HepG2 (cell line): ENCODE data around the gene SHMT1. TPM values are rescaled to one million over a fixed set of nuclear protein-coding genes. Genes with fewer than 3 reads are reported as not detected.

Experiments used
- GATA4 ChIP-seq: sonication (generic); IDR thresholded peaks from 2 replicates; pipeline ENCODE4 v1.6.1; 2016; ENCODE audit warnings: antibody characterized with exemption, low read depth, borderline replicate concordance
- GTF3A ChIP-seq: sonication (generic); formaldehyde crosslinking; conservative IDR thresholded peaks from 2 replicates; pipeline ENCODE4 v1.4.0; 2020; ENCODE audit warnings: mild to moderate bottlenecking, missing genetic modification reagents
- KLF16 ChIP-seq, 2 experiments: sonication (generic) in 1 of 2; formaldehyde crosslinking in 1 of 2; IDR thresholded peaks; 2 replicates each; pipeline versions ENCODE4 v1.6.1 to v1.8.0; 2016 to 2023; ENCODE audit warnings: missing genetic modification reagents in 2 of 2, missing compliant biosample characterization in 1 of 2
- MYC ChIP-seq: sonication (generic); formaldehyde crosslinking; IDR thresholded peaks from 2 replicates; pipeline ENCODE4 v1.9.0; 2021; ENCODE audit warnings: missing genetic modification reagents, borderline replicate concordance
- NR0B2 ChIP-seq: sonication (generic); formaldehyde crosslinking; IDR thresholded peaks from 2 replicates; pipeline ENCODE4 v1.4.0; 2020; ENCODE audit warnings: mild to moderate bottlenecking, missing genetic modification reagents
- PBX2 ChIP-seq: IDR thresholded peaks from 2 replicates; pipeline ENCODE4 v1.6.1; 2016; ENCODE audit warnings: control low read depth
- PHF21A ChIP-seq: sonication (generic); formaldehyde crosslinking; IDR thresholded peaks from 2 replicates; pipeline ENCODE4 v1.5.0; 2020; ENCODE audit warnings: mild to moderate bottlenecking, missing genetic modification reagents
- POLR2A ChIP-seq, 2 experiments: IDR thresholded peaks; 2 replicates each; pipeline ENCODE4 v1.6.1; 2011; ENCODE audit warnings: low read depth in 2 of 2, low read length in 2 of 2, mild to moderate bottlenecking in 1 of 2, moderate library complexity in 1 of 2; ENCODE audit not compliant: insufficient read depth in 1 of 2
- SOX5 ChIP-seq: IDR thresholded peaks from 2 replicates; pipeline ENCODE4 v1.6.1; 2016; ENCODE audit warnings: borderline replicate concordance
- SSRP1 ChIP-seq: IDR thresholded peaks from 2 replicates; pipeline ENCODE4 v1.6.1; 2016; ENCODE audit warnings: control low read depth
- YEATS4 ChIP-seq: sonication (generic); formaldehyde crosslinking; IDR thresholded peaks from 2 replicates; pipeline ENCODE4 v1.4.0; 2020; ENCODE audit warnings: missing genetic modification reagents, borderline replicate concordance
- ZFP90 ChIP-seq: sonication (generic); formaldehyde crosslinking; IDR thresholded peaks from 2 replicates; pipeline ENCODE4 v1.8.0; 2022; ENCODE audit warnings: missing genetic modification reagents, mild to moderate bottlenecking, inconsistent platforms, borderline replicate concordance
- ZFP91 ChIP-seq: sonication (generic); formaldehyde crosslinking; IDR thresholded peaks from 2 replicates; pipeline ENCODE4 v1.9.0; 2022; ENCODE audit warnings: missing genetic modification reagents, mild to moderate bottlenecking, borderline replicate concordance
- ZGPAT ChIP-seq: IDR thresholded peaks from 2 replicates; pipeline ENCODE4 v1.6.1; 2016; ENCODE audit warnings: mild to moderate bottlenecking
- ZIK1 ChIP-seq: sonication (generic); formaldehyde crosslinking; IDR thresholded peaks from 2 replicates; pipeline ENCODE4 v1.5.0; 2020; ENCODE audit warnings: mild to moderate bottlenecking, low read depth, missing genetic modification reagents, borderline replicate concordance
- ZKSCAN1 ChIP-seq: fragments of 150-350 bp; IDR thresholded peaks from 2 replicates; pipeline ENCODE4 v1.6.1; 2014; ENCODE audit warnings: low read length
- ZNF24 ChIP-seq: fragments of 450-650 bp; IDR thresholded peaks from 2 replicates; pipeline ENCODE4 v1.6.1; 2017; ENCODE audit warnings: antibody characterized with exemption, mild to moderate bottlenecking
- ZNF280D ChIP-seq: sonication (generic); formaldehyde crosslinking; IDR thresholded peaks from 2 replicates; pipeline ENCODE4 v1.5.1; 2020; ENCODE audit warnings: mild to moderate bottlenecking, missing genetic modification reagents
- ZNF350 ChIP-seq: sonication (generic); formaldehyde crosslinking; IDR thresholded peaks from 2 replicates; pipeline ENCODE4 v1.4.0; 2020; ENCODE audit warnings: mild to moderate bottlenecking, low read depth, missing genetic modification reagents, borderline replicate concordance
- ZNF354B ChIP-seq: sonication (generic); formaldehyde crosslinking; IDR thresholded peaks from 2 replicates; pipeline ENCODE4 v1.8.0; 2022; ENCODE audit warnings: mild to moderate bottlenecking, missing genetic modification reagents
- ZNF614 ChIP-seq: IDR thresholded peaks from 2 replicates; pipeline ENCODE4 v1.6.1; 2018; ENCODE audit warnings: missing biosample characterization, missing genetic modification reagents, inconsistent platforms, borderline replicate concordance
- polyA plus RNA-seq, 8 experiments: library from polyadenylated mRNA; depleted of rRNA in 3 of 8; stranded (reverse) in 7 of 8; unstranded in 1 of 8; fragments of >200 nt; fragmentation: Illumina TruSeq in 4 of 8; extraction: Trizol in 4 of 8; gene quantifications; 2 replicates each; pipeline versions ENCODE4 v1.2.1 to v1.2.3, GENCODE V29; 2011 to 2016; ENCODE audit warnings: low read depth in 4 of 8, missing spikeins in 1 of 8, mixed read lengths in 1 of 8; ENCODE audit not compliant: insufficient read depth in 1 of 8
- total RNA-seq, 5 experiments: library from RNA; depleted of rRNA; stranded (reverse); fragments of >200 nt; fragmentation: Illumina TruSeq; extraction: Trizol; gene quantifications; 2 replicates each; pipeline ENCODE4 v1.2.3, GENCODE V29; 2016; ENCODE audit warnings: low read depth in 1 of 5

SHMT1 gene
- total and polyA plus RNA-seq, 2 of the 13 experiments (the other 11 are each of a cell fraction or from before 2014, with no cell fraction given), result 21.3 to 48.8 TPM

GRCh38 chr17:18363101-18364049 lies at the start of gene SHMT1 (continued):
- TF ChIP-seq ZNF280D (CRISPR knock-in tag), result no peak
- TF ChIP-seq POLR2A (IDR thresholded peaks at IDR 0.05; ENCODE audit: insufficient read depth in 1 of 2, low read depth in 2 of 2, low read length in 2 of 2), result peak; percentile 62 to 87
- TF ChIP-seq SSRP1 (CRISPR knock-in tag), result no peak
- TF ChIP-seq ZNF614 (CRISPR knock-in tag), result no peak; the same call in 1 of the 2 replicates
- TF ChIP-seq ZNF24, result no peak
- peak; percentile 86 for TF ChIP-seq MYC (CRISPR knock-in tag)
- no peak for TF ChIP-seq KLF16 (CRISPR knock-in tag; IDR thresholded peaks at IDR 0.05)
- peak; percentile 64; the same call in 1 of the 2 replicates for TF ChIP-seq ZGPAT (CRISPR knock-in tag)
- peak; percentile 66; the same call in 1 of the 2 replicates for TF ChIP-seq NR0B2 (CRISPR knock-in tag)
- TF ChIP-seq PHF21A, result peak; percentile 79; the same call in 1 of the 2 replicates
- TF ChIP-seq ZFP91 (CRISPR knock-in tag), result peak; percentile 91
- 0 out of 2 replicates have a peak, but pooled peaks have one; percentile 72 for TF ChIP-seq ZIK1 (CRISPR knock-in tag)
- TF ChIP-seq ZNF354B (CRISPR knock-in tag), result 0 out of 2 replicates have a peak, but pooled peaks have one; percentile 52
- peak; percentile 80 for TF ChIP-seq YEATS4 (CRISPR knock-in tag)
- no peak for TF ChIP-seq SOX5
- TF ChIP-seq GTF3A, result no peak
- no peak for TF ChIP-seq PBX2
- no peak for TF ChIP-seq ZKSCAN1
- no peak for TF ChIP-seq ZFP90 (CRISPR knock-in tag)
- no peak for TF ChIP-seq ZNF350
- 0 out of 2 replicates have a peak, but pooled peaks have one; percentile 7 for TF ChIP-seq GATA4
